ENCODE results near the gene MCUR1.

Gene MCUR1

DNA sequence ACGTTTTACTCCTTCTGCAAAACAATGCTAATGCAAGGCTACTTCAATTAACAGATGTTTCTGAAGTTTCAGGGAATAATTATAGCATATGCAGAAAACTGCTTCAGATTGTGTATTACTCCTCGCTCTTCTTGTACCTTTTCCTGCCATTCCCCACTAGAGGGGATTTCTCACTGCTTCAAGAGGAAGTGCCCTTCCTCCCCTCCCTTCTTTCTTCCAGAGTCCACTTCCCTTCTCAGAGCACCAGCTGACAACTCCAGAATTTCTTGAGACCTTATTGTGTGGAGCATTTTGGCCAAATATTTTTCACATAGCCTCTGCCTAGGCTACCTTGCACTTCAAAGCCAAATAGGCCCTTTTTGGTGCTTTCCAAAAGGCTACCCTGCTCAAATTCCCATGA, 12.7 kb upstream of the MCUR1 start:
- ATAC-seq (ENCODE audit: low read depth) (no peak), DNase-seq (ENCODE audit: low spot score) (no peak)
- Histone ChIP-seq H3K27ac (ENCODE audit: poor library complexity, severe bottlenecking) (no peak overlapping the region), H3K4me1 (ENCODE audit: insufficient read depth, poor library complexity, severe bottlenecking) (no peaks in the 10 kb centered on the region), H3K27me3 (ENCODE audit: insufficient read depth, poor library complexity, severe bottlenecking) (no peaks in the 10 kb centered on the region), H3K4me3 (ENCODE audit: severe bottlenecking) (no peak overlapping the region), H3K9me3 (ENCODE audit: severe bottlenecking) (no peaks in the 10 kb centered on the region), H3K36me3 (ENCODE audit: low read depth) (no peaks in the 10 kb centered on the region)
- TF ChIP-seq, protein P1, sequence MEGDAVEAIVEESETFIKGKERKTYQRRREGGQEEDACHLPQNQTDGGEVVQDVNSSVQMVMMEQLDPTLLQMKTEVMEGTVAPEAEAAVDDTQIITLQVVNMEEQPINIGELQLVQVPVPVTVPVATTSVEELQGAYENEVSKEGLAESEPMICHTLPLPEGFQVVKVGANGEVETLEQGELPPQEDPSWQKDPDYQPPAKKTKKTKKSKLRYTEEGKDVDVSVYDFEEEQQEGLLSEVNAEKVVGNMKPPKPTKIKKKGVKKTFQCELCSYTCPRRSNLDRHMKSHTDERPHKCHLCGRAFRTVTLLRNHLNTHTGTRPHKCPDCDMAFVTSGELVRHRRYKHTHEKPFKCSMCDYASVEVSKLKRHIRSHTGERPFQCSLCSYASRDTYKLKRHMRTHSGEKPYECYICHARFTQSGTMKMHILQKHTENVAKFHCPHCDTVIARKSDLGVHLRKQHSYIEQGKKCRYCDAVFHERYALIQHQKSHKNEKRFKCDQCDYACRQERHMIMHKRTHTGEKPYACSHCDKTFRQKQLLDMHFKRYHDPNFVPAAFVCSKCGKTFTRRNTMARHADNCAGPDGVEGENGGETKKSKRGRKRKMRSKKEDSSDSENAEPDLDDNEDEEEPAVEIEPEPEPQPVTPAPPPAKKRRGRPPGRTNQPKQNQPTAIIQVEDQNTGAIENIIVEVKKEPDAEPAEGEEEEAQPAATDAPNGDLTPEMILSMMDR (IDR thresholded peaks at IDR 0.05; ENCODE audit: poor library complexity, severe bottlenecking) = no peak

DNA sequence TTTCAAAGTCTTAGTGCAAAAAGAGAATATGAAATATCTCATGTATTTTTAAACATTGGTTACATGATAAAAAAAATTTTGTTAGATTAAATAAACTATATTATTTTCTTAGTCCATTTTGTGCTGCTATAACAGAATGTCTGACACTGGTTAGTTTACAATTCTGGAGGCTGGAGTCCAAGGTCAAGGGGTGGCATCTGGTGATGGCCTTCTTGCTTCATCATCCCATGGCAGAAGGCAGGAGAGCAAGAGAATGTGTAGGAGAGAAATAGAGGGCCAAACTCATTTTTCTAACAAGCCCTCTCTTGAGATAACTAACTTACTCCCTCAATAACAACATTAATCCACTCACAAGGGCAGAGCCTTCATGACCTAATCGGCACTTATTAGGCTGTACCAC, 11.5 kb upstream of the MCUR1 start:
- Histone ChIP-seq H3K36me3 (ENCODE audit: low read depth) (no peaks in the 10 kb centered on the region), H3K27me3 (ENCODE audit: insufficient read depth, poor library complexity, severe bottlenecking) (no peaks in the 10 kb centered on the region), H3K27ac (ENCODE audit: poor library complexity, severe bottlenecking) (no peak overlapping the region), H3K4me1 (ENCODE audit: insufficient read depth, poor library complexity, severe bottlenecking) (no peaks in the 10 kb centered on the region), H3K9me3 (ENCODE audit: severe bottlenecking) (no peaks in the 10 kb centered on the region), H3K4me3 (ENCODE audit: severe bottlenecking) (no peak overlapping the region)
- TF ChIP-seq, protein P1 (IDR thresholded peaks at IDR 0.05; ENCODE audit: poor library complexity, severe bottlenecking) = no peak
- DNase-seq (ENCODE audit: low spot score) (no peak), ATAC-seq (ENCODE audit: low read depth) (no peak)

DNA sequence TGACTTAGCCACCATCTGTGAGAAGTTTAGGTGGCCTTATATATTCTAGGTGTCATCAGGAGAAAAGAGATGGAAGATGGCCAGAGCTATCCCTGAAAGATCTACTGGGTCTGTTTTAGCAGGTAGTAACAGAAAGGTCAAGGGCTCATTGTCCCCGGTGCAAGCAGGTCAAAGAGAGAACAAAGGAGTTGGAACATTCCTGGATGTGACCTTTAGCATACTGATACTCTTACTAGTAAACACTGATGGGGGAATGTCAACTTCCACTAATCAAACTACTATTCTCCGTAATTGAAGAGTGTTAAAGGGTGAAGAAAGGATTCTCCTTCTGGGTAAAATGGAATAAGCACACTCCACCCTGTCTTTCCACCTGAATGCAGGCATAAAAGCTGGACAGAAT, 4.0 kb upstream of the MCUR1 start:
- peaks cover 3% of the 10 kb centered on the region for H3K4me1 ChIP-seq (ENCODE audit: insufficient read depth, poor library complexity, severe bottlenecking)
- DNase-seq (ENCODE audit: low spot score) = no peak
- no peaks in the 10 kb centered on the region for H3K27me3 ChIP-seq (ENCODE audit: insufficient read depth, poor library complexity, severe bottlenecking)
- TF ChIP-seq, protein P1 (IDR thresholded peaks at IDR 0.05; ENCODE audit: poor library complexity, severe bottlenecking) = no peak
- H3K4me3 ChIP-seq (ENCODE audit: severe bottlenecking) = no peak overlapping the region
- no peak for ATAC-seq (ENCODE audit: low read depth)
- H3K9me3 ChIP-seq (ENCODE audit: severe bottlenecking) = no peaks in the 10 kb centered on the region
- H3K27ac ChIP-seq (ENCODE audit: poor library complexity, severe bottlenecking) = no peak overlapping the region
- no peaks in the 10 kb centered on the region for H3K36me3 ChIP-seq (ENCODE audit: low read depth)

DNA sequence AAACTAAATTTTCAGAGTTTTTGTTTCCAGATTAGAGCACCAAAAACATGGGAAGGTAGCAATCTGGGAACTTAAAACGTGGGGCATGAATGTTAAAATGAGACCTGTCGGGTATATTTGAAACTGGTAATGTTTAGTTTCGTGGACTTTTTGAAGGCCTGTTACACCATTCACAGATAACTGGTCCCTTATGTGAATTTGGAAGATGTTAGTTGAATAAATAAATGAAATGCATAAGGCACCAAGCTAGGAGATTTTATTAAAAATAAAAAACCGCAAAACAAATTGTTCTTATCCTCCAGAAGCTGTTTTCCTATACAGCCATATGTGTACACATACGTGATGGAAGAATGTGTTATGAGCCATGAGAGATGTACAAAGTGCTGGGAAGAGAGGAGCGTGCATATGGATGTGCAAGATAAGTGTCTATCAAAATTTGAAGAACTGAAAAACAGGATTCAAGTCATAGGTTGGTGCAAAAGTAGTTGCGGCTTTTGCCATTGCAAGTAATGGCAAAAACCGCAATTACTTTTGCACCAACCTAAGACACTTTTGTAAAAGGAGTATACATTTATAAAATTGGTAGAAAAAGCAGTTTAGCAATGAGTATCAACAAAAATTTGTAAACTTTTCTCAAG, 700 bp upstream of the MCUR1 start:
- peaks cover 10% of the 10 kb centered on the region for H3K4me1 ChIP-seq (ENCODE audit: insufficient read depth, poor library complexity, severe bottlenecking)
- no peak for DNase-seq (ENCODE audit: low spot score)
- no peaks in the 10 kb centered on the region for H3K27me3 ChIP-seq (ENCODE audit: insufficient read depth, poor library complexity, severe bottlenecking)
- peak overlapping the region; percentile 72 for H3K4me3 ChIP-seq (ENCODE audit: severe bottlenecking)
- no peaks in the 10 kb centered on the region for H3K36me3 ChIP-seq (ENCODE audit: low read depth)
- no peaks in the 10 kb centered on the region for H3K9me3 ChIP-seq (ENCODE audit: severe bottlenecking)
- TF ChIP-seq, protein P1 (IDR thresholded peaks at IDR 0.05; ENCODE audit: poor library complexity, severe bottlenecking) = no peak
- no peak for ATAC-seq (ENCODE audit: low read depth)
- H3K27ac ChIP-seq (ENCODE audit: poor library complexity, severe bottlenecking) = peak overlapping the region; percentile 71

DNA sequence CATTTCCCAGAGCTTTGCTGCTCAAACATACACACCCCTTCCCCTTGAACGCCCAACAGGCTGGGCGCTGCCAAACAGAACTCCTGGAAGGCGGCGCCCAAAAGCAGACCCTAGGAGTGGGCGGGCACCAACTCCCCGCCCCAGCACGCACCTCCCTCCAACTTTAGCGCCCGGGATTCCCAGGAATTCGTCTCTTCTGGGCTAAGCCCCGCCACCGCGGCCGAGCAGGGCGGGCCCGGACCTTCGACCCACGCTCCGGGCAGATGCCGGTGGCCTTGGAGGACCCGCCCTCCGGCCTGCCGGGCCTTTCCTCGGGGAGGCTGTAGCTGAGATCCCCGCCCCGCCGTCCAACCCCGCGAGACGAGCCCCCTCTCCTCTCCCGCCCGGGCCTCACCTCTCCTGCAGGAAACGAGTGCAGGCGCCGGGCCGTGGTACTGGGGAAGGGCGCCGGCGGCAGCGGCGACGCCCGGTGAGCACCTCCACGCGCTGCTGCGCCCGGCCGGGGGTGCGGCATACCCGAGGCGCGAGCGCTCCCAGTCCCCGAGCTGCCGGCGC, 659 bp downstream of the MCUR1 start:
- Histone ChIP-seq H3K27me3 (ENCODE audit: insufficient read depth, poor library complexity, severe bottlenecking) (no peaks in the 10 kb centered on the region), H3K36me3 (ENCODE audit: low read depth) (0 out of 2 replicates have a peak, but pooled peaks cover 5% of the 10 kb centered on the region), H3K4me3 (ENCODE audit: severe bottlenecking) (peak overlapping the region; percentile 72), H3K27ac (ENCODE audit: poor library complexity, severe bottlenecking) (peak overlapping the region; percentile 71), H3K4me1 (ENCODE audit: insufficient read depth, poor library complexity, severe bottlenecking) (peaks cover 10% of the 10 kb centered on the region), H3K9me3 (ENCODE audit: severe bottlenecking) (no peaks in the 10 kb centered on the region)
- TF ChIP-seq, protein P1 (IDR thresholded peaks at IDR 0.05; ENCODE audit: poor library complexity, severe bottlenecking) = no peak
- ATAC-seq (ENCODE audit: low read depth) = peak; percentile 62
- peak; percentile 70 for DNase-seq (ENCODE audit: low spot score)

Measured in RWPE2 (cell line).